SK-N-SH treated with all-trans-retinoic acid at 6 μM for 48 hours (cell line): ENCODE data around the gene CACTIN.

Experiments used
- ATAC-seq: fragments of 200-7000 bp; cut with Tn5 transposase; 3 replicates; pipeline ENCODE4 v1.9.1; 2020; ENCODE audit warnings: mild to moderate bottlenecking, moderate library complexity
- BACH2 ChIP-seq: fragments of 250-450 bp; sonication (Bioruptor Pico); IDR thresholded peaks from 2 replicates; pipeline ENCODE4 v1.9.0; 2021; ENCODE audit warnings: mild to moderate bottlenecking, borderline replicate concordance
- CSDC2 ChIP-seq: fragments of 250-450 bp; sonication (Bioruptor Pico); IDR thresholded peaks from 2 replicates; pipeline ENCODE4 v1.5.0; 2020; ENCODE audit warnings: mild to moderate bottlenecking, moderate library complexity
- ESRRG ChIP-seq: fragments of 250-450 bp; sonication (Bioruptor Pico); IDR thresholded peaks from 2 replicates; pipeline ENCODE4 v1.6.1; 2021; ENCODE audit warnings: mild to moderate bottlenecking
- ISL1 ChIP-seq: fragments of 250-450 bp; sonication (Bioruptor Pico); IDR thresholded peaks from 2 replicates; pipeline ENCODE4 v2.1.2; 2022; ENCODE audit warnings: mild to moderate bottlenecking, moderate library complexity
- OSR1 ChIP-seq: fragments of 250-450 bp; sonication (Bioruptor Pico); IDR thresholded peaks from 2 replicates; pipeline ENCODE4 v1.8.0; 2022; ENCODE audit warnings: moderate library complexity, mild to moderate bottlenecking, inconsistent platforms
- PPARA ChIP-seq: fragments of 250-450 bp; sonication (Bioruptor Pico); IDR thresholded peaks from 2 replicates; pipeline ENCODE4 v1.5.0; 2020; ENCODE audit warnings: mild to moderate bottlenecking, borderline replicate concordance
- RARB ChIP-seq: fragments of 250-450 bp; sonication (Bioruptor Pico); IDR thresholded peaks from 2 replicates; pipeline ENCODE4 v1.8.0; 2021; ENCODE audit warnings: mild to moderate bottlenecking, moderate library complexity
- TOX ChIP-seq: fragments of 250-450 bp; sonication (Bioruptor Pico); IDR thresholded peaks from 2 replicates; pipeline ENCODE4 v1.8.0; 2021; ENCODE audit warnings: mild to moderate bottlenecking, moderate library complexity, borderline replicate concordance
- ZC3H10 ChIP-seq: fragments of 250-450 bp; sonication (Bioruptor Pico); IDR thresholded peaks from 2 replicates; pipeline ENCODE4 v1.5.1; 2021; ENCODE audit warnings: mild to moderate bottlenecking, moderate library complexity
- ZFP3 ChIP-seq: fragments of 250-450 bp; sonication (Bioruptor Pico); IDR thresholded peaks from 2 replicates; pipeline ENCODE4 v1.5.0; 2020; ENCODE audit warnings: mild to moderate bottlenecking, moderate library complexity
- ZFP30 ChIP-seq: fragments of 450-650 bp; formaldehyde crosslinking; IDR thresholded peaks from 2 replicates; pipeline ENCODE4 v1.5.0; 2022; ENCODE audit warnings: mild to moderate bottlenecking, moderate library complexity
- ZNF565 ChIP-seq: fragments of 450-650 bp; formaldehyde crosslinking; conservative IDR thresholded peaks from 2 replicates; pipeline ENCODE4 v1.5.0; 2020; ENCODE audit warnings: low read depth, mild to moderate bottlenecking, moderate library complexity
- ZNF70 ChIP-seq: fragments of 450-650 bp; formaldehyde crosslinking; IDR thresholded peaks from 2 replicates; pipeline ENCODE4 v1.5.0; 2020; ENCODE audit warnings: mild to moderate bottlenecking, moderate library complexity
- TF ChIP-seq, protein P1 (sequence below): fragments of 250-450 bp; sonication (Bioruptor Pico); IDR thresholded peaks from 2 replicates; pipeline ENCODE4 v1.5.1; 2020; ENCODE audit warnings: low read depth, mild to moderate bottlenecking, moderate library complexity
- TF ChIP-seq, protein P2 (sequence below): fragments of 250-450 bp; sonication (Bioruptor Pico); IDR thresholded peaks from 2 replicates; pipeline ENCODE4 v1.5.0; 2020; ENCODE audit warnings: mild to moderate bottlenecking, moderate library complexity
- TF ChIP-seq, protein P3 (sequence below): fragments of 250-450 bp; sonication (Bioruptor Pico); IDR thresholded peaks from 2 replicates; pipeline ENCODE4 v1.5.1; 2021; ENCODE audit warnings: mild to moderate bottlenecking, moderate library complexity
- TF ChIP-seq, protein P4 (sequence below): fragments of 250-450 bp; sonication (Bioruptor Pico); IDR thresholded peaks from 2 replicates; pipeline ENCODE4 v1.8.0; 2020; ENCODE audit warnings: mild to moderate bottlenecking, moderate library complexity, borderline replicate concordance

The CACTIN gene

DNA sequence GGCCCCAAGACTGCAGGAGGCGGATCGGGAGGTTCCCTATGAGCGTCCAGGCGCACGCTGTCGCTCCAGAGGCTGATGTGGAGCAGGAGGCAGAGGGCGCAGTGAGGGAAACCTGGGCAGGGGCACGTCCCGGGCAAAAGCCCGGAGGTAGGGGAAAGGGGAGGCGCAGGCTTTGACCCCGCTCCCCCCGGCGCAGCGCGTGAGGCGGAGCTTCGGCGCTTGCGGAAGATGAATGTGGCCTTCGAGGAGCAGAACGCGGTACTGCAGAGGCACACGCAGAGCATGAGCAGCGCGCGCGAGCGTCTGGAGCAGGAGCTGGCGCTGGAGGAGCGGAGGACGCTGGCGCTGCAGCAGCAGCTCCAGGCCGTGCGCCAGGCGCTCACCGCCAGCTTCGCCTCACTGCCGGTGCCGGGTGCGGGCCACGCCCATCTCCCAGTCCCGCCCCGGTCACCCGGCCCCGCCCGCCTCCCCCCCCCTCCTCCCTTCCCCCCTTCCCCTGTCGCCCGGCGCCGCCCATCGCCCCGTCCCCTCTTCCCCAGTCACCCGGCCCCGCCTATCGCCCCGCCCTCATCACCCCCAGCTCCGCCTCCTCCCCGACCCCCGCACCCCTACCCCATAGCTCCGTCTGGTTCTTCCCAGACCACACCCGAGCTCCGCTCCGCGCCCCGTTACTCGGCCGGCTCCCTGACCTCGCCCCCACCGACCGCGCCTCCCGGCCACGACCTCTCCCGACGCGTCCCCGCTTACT lies 49.7 kb downstream of the CACTIN start:
- TF ChIP-seq TOX (CRISPR knock-in tag) (no peak), ZNF565 (CRISPR knock-in tag) (no peak), RARB (CRISPR knock-in tag) (no peak), ZFP30 (no peak), ESRRG (CRISPR knock-in tag) (no peak), ZNF70 (CRISPR knock-in tag) (no peak), PPARA (CRISPR knock-in tag) (no peak), ZC3H10 (no peak), OSR1 (no peak), ZFP3 (CRISPR knock-in tag) (no peak), ISL1 (no peak), CSDC2 (CRISPR knock-in tag) (no peak)
- TF ChIP-seq, protein P1, sequence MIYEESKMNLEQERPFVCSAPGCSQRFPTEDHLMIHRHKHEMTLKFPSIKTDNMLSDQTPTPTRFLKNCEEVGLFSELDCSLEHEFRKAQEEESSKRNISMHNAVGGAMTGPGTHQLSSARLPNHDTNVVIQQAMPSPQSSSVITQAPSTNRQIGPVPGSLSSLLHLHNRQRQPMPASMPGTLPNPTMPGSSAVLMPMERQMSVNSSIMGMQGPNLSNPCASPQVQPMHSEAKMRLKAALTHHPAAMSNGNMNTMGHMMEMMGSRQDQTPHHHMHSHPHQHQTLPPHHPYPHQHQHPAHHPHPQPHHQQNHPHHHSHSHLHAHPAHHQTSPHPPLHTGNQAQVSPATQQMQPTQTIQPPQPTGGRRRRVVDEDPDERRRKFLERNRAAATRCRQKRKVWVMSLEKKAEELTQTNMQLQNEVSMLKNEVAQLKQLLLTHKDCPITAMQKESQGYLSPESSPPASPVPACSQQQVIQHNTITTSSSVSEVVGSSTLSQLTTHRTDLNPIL (CRISPR knock-in tag) = no peak
- TF ChIP-seq, protein P2, sequence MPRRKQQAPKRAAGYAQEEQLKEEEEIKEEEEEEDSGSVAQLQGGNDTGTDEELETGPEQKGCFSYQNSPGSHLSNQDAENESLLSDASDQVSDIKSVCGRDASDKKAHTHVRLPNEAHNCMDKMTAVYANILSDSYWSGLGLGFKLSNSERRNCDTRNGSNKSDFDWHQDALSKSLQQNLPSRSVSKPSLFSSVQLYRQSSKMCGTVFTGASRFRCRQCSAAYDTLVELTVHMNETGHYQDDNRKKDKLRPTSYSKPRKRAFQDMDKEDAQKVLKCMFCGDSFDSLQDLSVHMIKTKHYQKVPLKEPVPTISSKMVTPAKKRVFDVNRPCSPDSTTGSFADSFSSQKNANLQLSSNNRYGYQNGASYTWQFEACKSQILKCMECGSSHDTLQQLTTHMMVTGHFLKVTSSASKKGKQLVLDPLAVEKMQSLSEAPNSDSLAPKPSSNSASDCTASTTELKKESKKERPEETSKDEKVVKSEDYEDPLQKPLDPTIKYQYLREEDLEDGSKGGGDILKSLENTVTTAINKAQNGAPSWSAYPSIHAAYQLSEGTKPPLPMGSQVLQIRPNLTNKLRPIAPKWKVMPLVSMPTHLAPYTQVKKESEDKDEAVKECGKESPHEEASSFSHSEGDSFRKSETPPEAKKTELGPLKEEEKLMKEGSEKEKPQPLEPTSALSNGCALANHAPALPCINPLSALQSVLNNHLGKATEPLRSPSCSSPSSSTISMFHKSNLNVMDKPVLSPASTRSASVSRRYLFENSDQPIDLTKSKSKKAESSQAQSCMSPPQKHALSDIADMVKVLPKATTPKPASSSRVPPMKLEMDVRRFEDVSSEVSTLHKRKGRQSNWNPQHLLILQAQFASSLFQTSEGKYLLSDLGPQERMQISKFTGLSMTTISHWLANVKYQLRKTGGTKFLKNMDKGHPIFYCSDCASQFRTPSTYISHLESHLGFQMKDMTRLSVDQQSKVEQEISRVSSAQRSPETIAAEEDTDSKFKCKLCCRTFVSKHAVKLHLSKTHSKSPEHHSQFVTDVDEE = no peak
- TF ChIP-seq, protein P3, sequence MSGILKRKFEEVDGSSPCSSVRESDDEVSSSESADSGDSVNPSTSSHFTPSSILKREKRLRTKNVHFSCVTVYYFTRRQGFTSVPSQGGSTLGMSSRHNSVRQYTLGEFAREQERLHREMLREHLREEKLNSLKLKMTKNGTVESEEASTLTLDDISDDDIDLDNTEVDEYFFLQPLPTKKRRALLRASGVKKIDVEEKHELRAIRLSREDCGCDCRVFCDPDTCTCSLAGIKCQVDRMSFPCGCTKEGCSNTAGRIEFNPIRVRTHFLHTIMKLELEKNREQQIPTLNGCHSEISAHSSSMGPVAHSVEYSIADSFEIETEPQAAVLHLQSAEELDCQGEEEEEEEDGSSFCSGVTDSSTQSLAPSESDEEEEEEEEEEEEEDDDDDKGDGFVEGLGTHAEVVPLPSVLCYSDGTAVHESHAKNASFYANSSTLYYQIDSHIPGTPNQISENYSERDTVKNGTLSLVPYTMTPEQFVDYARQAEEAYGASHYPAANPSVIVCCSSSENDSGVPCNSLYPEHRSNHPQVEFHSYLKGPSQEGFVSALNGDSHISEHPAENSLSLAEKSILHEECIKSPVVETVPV = no peak
- TF ChIP-seq, protein P4, sequence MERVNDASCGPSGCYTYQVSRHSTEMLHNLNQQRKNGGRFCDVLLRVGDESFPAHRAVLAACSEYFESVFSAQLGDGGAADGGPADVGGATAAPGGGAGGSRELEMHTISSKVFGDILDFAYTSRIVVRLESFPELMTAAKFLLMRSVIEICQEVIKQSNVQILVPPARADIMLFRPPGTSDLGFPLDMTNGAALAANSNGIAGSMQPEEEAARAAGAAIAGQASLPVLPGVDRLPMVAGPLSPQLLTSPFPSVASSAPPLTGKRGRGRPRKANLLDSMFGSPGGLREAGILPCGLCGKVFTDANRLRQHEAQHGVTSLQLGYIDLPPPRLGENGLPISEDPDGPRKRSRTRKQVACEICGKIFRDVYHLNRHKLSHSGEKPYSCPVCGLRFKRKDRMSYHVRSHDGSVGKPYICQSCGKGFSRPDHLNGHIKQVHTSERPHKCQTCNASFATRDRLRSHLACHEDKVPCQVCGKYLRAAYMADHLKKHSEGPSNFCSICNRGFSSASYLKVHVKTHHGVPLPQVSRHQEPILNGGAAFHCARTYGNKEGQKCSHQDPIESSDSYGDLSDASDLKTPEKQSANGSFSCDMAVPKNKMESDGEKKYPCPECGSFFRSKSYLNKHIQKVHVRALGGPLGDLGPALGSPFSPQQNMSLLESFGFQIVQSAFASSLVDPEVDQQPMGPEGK = no peak
- TF ChIP-seq, all 23 proteins: peak for 0
- ATAC-seq = no peak

DNA sequence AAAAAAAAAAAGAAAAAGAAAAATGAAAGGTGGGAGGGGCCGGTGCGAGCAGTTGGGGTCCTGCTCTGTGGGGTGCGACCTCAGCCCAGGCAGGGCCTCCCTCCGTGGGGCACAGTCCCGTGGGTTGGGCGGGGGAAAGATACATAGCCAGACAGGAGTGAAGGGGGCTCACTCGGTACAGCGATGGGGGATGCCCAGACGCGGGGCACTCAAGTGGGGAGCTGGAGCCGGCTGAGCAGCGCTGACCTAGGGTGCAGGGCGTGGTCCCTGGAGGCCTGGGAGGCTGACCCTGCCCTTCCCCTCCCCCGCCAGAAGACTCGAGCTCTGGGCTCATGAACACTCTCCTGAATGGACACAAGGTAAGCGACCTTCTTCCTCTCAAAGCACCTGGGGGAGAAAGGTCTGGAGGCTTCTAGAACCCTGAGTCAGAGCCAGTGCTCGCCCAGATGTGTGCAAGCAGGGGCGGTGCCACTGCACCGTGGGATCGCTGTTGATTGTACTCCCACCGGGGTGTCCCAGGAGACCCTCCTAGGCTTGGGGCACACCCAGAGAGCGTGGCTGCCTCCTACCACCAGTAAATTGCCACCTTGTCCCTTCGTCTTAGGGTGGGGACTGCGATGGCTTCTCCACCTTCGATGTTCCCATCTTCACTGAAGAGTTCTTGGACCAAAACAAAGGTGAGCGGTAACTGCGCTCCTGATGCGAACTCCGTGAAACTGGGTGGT lies 50.5 kb downstream of the CACTIN start:
- TF ChIP-seq ZC3H10 = no peak
- TF ChIP-seq ZFP3 (CRISPR knock-in tag) = no peak
- no peak for TF ChIP-seq ZNF70 (CRISPR knock-in tag)
- TF ChIP-seq PPARA (CRISPR knock-in tag) = no peak
- TF ChIP-seq CSDC2 (CRISPR knock-in tag) = no peak
- TF ChIP-seq, protein P2 = no peak
- TF ChIP-seq, protein P1 (CRISPR knock-in tag) = no peak
- TF ChIP-seq, protein P3 = no peak
- no peak for TF ChIP-seq ISL1
- TF ChIP-seq BACH2 (CRISPR knock-in tag) = no peak
- ATAC-seq = no peak
